ENCODE results near the gene PNPLA7.

DNA sequence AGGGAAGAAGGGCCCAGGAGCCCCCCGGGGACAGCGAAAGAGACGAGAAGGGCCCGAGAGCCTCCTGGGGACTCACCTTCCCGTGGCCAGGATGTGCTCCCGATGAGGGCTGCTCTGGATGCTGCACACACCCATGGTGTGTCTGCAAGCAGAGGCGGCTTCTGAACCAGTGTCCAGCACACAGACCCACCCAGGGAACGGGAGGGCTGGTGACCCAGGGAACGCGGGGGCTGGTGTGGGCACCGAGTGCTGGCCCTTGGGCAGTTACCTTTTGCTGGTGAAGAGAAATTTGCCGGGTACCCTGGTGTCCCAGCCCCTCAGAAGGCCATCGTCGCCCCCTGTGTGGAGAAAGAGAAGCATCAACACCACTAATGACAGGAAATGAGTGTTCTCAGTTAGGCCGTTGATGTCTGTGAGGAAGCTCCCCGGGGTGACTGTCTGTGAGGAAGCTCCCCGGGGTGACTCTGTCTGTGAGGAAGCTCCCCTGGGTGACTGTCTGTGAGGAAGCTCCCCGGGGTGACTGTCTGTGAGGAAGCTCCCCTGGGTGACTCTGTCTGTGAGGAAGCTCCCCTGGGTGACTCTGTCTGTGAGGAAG is 14.7 kb upstream of the PNPLA7 start:
- TF ChIP-seq, protein P1, sequence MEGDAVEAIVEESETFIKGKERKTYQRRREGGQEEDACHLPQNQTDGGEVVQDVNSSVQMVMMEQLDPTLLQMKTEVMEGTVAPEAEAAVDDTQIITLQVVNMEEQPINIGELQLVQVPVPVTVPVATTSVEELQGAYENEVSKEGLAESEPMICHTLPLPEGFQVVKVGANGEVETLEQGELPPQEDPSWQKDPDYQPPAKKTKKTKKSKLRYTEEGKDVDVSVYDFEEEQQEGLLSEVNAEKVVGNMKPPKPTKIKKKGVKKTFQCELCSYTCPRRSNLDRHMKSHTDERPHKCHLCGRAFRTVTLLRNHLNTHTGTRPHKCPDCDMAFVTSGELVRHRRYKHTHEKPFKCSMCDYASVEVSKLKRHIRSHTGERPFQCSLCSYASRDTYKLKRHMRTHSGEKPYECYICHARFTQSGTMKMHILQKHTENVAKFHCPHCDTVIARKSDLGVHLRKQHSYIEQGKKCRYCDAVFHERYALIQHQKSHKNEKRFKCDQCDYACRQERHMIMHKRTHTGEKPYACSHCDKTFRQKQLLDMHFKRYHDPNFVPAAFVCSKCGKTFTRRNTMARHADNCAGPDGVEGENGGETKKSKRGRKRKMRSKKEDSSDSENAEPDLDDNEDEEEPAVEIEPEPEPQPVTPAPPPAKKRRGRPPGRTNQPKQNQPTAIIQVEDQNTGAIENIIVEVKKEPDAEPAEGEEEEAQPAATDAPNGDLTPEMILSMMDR (IDR thresholded peaks at IDR 0.05) = no peak
- TF ChIP-seq POLR2A (IDR thresholded peaks at IDR 0.05) = no peak

All from thyroid gland (tissue), 4 donors.